ENCODE data around the gene WDR76.

DNA sequence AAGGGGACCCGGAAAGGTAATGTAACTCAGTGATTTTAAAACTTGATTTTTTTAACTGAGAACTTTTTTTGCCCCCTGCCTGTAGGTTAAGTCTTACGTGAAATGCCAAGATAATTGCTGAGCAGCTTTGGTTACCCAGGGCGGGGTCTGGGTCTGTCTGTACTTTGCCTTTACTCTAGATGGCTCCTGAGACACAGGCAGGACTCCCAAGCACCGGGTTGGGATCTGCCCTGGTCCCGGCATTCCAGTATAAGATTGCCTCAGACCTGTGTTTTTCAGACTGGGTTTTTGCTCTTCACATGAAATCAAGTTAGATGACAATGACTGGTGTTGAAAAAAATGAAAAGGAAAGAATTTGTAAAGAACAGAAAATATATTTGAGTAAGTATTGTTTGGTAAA is 40.3 kb downstream of the WDR76 start:
- TF ChIP-seq YY1 (IDR thresholded peaks at IDR 0.05; ENCODE audit: low read depth): no peak
- no peak for TF ChIP-seq TAF1 (IDR thresholded peaks at IDR 0.05; ENCODE audit: borderline replicate concordance, low read depth, low read length)
- TF ChIP-seq, protein P1, sequence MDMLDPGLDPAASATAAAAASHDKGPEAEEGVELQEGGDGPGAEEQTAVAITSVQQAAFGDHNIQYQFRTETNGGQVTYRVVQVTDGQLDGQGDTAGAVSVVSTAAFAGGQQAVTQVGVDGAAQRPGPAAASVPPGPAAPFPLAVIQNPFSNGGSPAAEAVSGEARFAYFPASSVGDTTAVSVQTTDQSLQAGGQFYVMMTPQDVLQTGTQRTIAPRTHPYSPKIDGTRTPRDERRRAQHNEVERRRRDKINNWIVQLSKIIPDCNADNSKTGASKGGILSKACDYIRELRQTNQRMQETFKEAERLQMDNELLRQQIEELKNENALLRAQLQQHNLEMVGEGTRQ (IDR thresholded peaks at IDR 0.05; ENCODE audit: borderline replicate concordance, low read depth, low read length): no peak
- TF ChIP-seq RCOR1 (IDR thresholded peaks at IDR 0.05; ENCODE audit: low read length): no peak

All from SK-N-SH (cell line).